Measurements from ENCODE around the gene TASP1.
"Not testable (repeated sequence)": the region's sequence is repeated elsewhere in the genome, so short reads cannot be mapped to it uniquely, and the experiment has no call there.

Gene TASP1

DNA sequence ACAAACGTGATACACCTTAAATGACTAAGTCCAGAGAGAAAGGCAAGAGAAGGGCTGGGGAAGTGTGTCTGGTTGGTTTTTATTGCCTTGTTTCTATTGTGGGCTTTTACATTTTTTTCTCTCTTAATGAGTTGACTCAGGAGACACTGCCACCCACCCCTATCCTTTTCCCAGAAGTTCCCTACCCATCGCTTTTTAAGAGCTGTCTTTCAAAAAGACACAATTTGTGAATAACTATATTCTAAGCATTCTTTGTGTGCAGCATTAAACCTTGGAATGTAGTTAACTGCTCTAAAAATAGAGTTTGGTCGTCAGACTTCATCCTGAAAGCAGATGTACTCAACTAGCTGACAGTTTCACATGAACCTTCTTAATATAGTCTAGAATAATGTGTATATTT, 242.7 kb downstream of the TASP1 start:
- no peak for DNase-seq

- no peak for DNase-seq
Measured at GRCh38 chr20:13395232-13395631, 243.5 kb downstream of the TASP1 start.

DNA sequence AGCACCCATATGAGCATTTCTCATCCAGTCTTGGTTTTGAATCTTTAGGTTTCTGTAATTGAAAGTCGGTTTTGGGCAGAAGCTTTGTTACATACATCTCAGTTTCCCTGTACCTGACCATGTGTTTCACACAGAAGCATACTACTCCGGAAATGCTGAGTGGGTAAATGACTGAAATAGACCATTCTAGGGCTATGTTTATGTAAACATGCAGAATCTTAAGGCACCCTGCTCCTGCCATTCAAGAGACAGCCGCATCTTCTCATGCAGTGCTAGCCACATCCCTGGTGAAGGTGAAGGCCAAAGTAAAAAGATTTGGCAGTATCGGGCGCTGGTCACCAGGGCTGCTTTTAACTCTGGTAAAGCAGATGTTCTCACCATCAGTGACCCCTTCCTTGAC, 246.3 kb downstream of the TASP1 start:
- no peak for DNase-seq

DNA sequence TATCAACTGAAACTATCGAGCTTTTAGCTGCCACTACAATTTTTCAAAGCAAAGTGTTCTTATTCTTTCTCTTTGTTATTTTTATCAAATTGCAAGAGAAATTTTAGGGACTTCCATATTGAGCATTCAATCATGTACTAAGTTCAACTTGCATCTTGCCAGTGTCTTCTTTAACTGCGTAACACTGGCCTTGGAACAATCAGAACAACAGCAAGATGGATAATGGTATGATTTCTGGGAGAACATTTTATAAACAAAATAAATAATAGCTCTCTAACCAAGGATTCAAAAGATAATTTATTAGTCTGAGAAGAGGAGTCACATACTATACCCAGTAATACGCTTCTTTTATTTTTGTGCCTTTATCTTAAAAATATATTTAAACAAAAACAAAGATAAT, 249.6 kb downstream of the TASP1 start:
- DNase-seq = no peak

- no peak for DNase-seq
Measured at GRCh38 chr20:13384132-13384531, 254.6 kb downstream of the TASP1 start.

- no peak for DNase-seq
Measured at GRCh38 chr20:13382786-13383185, 255.9 kb downstream of the TASP1 start.

GRCh38 chr20:13380497-13381229, 258.1 kb downstream of the TASP1 start:
- not testable (repeated sequence) for DNase-seq

- DNase-seq = no peak
Measured at GRCh38 chr20:13373400-13373799, 265.3 kb downstream of the TASP1 start.

DNA sequence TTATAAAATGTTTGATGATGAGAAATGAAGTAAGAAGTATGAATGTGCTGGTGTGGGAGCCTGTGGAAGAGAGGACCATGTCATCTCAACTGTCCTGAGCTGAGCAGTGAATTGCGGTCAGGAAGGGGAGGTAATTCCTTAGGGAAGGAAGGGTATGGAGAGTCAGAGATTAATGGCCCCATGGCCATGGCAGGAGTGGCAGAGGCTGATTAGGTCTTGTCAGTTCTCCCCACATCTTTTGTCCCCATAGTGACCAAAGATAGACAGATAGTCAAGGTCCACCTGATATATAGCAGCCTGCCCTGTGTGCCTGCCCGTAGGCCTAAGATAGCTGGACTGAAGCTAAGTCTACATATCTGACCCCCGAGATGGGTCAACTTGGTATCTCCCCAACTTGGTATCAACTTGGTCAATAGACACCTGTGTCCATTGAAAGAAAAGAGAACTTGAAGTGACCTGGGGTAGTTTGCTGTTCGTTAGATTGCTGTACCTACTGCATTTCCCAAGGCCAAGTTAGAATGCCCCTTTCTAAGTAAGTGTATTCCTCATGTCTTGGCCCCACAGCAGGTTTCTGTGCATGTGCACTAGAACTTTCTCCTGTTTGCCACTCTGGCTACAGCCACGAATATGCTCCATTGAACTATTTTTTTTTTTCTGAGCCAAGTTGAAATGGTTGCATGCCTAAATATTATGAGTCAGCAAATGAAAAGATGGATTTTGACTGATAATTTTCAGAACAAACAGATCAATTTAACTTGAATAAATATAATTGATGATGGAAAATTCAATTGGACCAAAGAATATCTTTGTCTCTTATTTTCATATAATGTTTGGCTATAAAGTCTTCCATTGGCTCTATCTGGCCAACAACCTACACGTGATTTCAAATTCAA, 274.2 kb downstream of the TASP1 start:
- no peak for DNase-seq

DNA sequence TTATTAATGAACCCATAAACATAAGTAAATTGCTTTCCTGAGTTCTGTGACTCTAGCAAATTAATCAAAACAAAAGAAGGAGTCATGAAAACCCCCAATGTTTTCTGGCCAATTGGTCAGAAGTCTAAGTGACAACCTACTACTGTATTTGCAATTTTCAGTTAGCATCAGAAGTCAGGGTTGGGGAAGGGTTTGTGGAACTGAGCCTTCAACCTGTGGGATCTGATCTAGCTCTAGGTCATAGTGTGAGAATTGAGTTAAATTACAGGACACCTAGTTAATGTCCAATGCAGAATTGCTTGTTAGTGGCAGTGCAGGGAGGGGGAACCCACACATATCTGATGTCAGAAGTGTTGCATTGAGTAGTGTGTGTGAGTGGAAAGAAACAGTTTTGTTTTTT, 275.3 kb downstream of the TASP1 start:
- DNase-seq = no peak

- not testable (repeated sequence) for DNase-seq
Measured at GRCh38 chr20:13362165-13362564, 276.6 kb downstream of the TASP1 start.

- DNase-seq = not testable (repeated sequence)
Measured at GRCh38 chr20:13358936-13359335, 279.8 kb downstream of the TASP1 start.

DNA sequence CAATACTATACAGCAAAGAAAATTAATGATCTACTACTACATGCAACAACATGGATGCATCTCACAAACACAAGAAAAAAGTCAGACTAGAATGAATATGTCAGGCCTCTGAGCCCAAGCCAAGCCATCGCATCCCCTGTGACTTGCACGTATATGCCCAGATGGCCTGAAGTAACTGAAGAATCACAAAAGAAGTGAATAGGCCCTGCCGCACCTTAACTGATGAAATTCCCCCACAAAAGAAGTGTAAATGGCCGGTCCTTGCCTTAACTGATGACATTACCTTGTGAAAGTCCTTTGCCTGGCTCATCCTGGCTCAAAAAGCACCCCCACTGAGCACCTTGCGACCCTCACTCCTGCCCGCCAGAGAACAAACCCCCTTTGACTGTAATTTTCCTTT, 280.9 kb downstream of the TASP1 start:
- not testable (repeated sequence) for DNase-seq

GRCh38 chr20:13356591-13356990, 282.1 kb downstream of the TASP1 start:
- no peak for DNase-seq

DNA sequence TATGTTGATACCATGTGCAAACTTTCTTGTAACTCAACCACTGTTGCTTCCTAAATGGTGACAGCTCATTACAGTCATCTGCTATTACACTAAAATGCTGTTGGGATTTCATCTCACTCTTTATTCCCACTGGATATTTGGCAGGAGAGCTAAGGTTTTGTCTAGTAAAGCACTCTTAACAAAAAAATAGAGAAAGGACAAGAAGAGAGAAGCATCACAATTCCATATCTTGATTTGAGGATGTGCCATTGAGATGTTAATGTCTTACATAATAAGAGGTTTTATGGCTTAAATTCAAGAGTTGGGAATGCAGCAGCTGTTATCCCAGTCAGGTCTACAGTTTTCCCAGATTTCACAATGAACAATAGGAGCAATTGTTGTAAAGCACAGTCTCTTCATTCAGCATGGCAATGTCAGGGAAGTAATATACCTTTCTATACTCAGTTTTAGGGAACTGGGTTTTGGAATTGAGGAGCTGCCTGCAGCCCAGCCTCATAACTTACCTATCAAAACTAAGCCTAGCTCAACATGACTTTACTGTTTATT, 282.7 kb downstream of the TASP1 start:
- DNase-seq = no peak

GRCh38 chr20:13355411-13355810, 283.3 kb downstream of the TASP1 start:
- no peak for DNase-seq

DNA sequence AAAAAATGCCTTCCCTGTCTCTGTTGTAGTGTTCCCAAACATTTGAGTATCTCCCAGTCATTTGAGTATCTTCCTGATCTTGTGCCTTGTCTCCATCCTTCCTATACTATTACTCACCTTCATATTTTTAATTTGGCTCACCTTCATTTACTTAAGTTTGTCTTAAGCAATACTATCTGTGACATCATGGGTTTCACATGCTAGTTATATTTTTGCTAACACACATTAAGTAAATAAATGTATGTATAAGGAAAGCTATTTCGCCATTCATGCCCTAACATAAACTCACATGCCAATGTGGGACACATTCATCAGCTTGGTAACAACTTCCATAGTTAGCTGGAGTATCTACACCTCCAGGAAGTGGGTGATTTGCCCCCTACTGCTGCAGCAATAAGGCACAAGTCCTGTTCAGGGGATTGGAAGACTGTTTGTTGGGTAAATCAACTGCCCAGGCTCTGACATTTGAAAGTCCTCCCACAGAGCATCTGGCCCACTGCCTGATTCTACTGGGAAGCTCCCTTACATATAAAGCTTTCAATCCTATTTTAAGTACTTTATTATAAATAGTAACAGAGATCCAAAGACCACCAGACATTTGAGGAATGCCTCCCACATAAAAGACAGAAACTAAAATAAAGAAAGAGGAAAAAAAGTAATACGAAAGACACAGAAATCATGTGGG, 285.3 kb downstream of the TASP1 start:
- no peak for DNase-seq

- DNase-seq = no peak
Measured at GRCh38 chr20:13349235-13349604, 289.5 kb downstream of the TASP1 start.

- DNase-seq = no peak
Measured at GRCh38 chr20:13348311-13349234, 290.2 kb downstream of the TASP1 start.

GRCh38 chr20:13344671-13345070, 294.1 kb downstream of the TASP1 start:
- no peak for DNase-seq

GRCh38 chr20:13342469-13343242, 296.1 kb downstream of the TASP1 start:
- no peak for DNase-seq
